NT2/D1 (cell line): Measurements from ENCODE around the gene GIT2.
A peak's percentile ranks its signal among the peaks of the same experiment; 100 is the strongest.
"Not testable (repeated sequence)": the region's sequence is repeated elsewhere in the genome, so short reads cannot be mapped to it uniquely, and the experiment has no call there.

Experiments
- DNase-seq: peaks from one replicate; pipeline ENCODE4 v3.0.0-alpha.2; 2011; ENCODE audit warnings: low read depth, low spot score
- H3K27me3 ChIP-seq: 2 replicates; pipeline ENCODE4 v1.6.0; 2011; ENCODE audit warnings: mild to moderate bottlenecking; ENCODE audit not compliant: insufficient read length, insufficient read depth
- H3K36me3 ChIP-seq: 2 replicates; pipeline ENCODE4 v1.6.1; 2011; ENCODE audit warnings: mild to moderate bottlenecking, low read length, mixed read lengths; ENCODE audit not compliant: insufficient read depth, insufficient read length
- H3K4me1 ChIP-seq: 2 replicates; pipeline ENCODE4 v1.5.1; 2011; ENCODE audit not compliant: insufficient read depth, insufficient read length
- H3K4me3 ChIP-seq: 2 replicates; pipeline ENCODE4 v1.5.1; 2011; ENCODE audit warnings: low read depth; ENCODE audit not compliant: insufficient read length
- H3K9ac ChIP-seq: 2 replicates; pipeline ENCODE4 v1.6.0; 2011; ENCODE audit warnings: low read depth; ENCODE audit not compliant: insufficient read length
- H3K9me3 ChIP-seq: 2 replicates; pipeline ENCODE4 v1.5.1; 2011; ENCODE audit warnings: mild to moderate bottlenecking, low read length; ENCODE audit not compliant: insufficient read depth
- SUZ12 ChIP-seq: IDR thresholded peaks from 2 replicates; pipeline ENCODE4 v1.6.1; 2011; ENCODE audit not compliant: insufficient read length, insufficient read depth; ENCODE audit errors: extremely low read depth
- YY1 ChIP-seq: IDR thresholded peaks from 2 replicates; pipeline ENCODE4 v1.6.1; 2011; ENCODE audit not compliant: insufficient read length, insufficient read depth
- ZNF274 ChIP-seq: IDR thresholded peaks from 2 replicates; pipeline ENCODE4 v1.6.1; 2011; ENCODE audit warnings: mild to moderate bottlenecking, low read depth, low read length

The GIT2 gene

DNA sequence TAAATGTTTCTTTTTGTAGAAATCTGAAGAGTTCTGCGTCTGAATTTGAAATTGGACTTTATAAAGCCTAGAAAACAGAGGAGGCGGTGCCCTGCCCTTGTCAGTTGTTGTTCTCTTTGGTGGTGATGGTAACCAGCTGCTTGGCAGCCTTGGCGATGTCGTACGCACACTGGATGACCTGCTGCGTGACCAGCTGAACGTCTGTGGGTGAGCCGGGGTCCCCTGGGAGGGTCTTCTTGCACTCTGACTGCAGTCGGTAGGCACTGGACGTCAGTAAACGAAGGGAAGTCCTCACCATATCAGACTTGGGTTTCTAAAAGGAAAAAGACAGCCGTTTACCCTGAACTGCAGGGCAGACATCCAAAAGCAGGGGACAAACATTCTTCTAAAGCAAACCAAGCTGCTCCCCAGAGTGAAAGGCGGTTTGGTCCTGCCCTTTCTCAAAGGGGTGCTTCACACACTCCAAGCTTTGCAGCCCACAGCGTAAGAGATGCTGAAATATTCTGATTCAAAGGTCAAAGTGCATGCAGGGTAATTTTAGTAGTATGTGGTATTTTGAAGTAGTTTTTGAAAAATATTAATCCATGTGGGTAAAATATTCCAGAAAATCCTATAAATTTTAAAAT, 63.2 kb downstream of the GIT2 start:
- Histone ChIP-seq H3K4me3 (no peak overlapping the region), H3K27me3 (no peaks in the 10 kb centered on the region)

GRCh38 chr12:109931143-109931542, 65.0 kb downstream of the GIT2 start:
- no peak for DNase-seq
- TF ChIP-seq ZNF274: no peak
- no peak for TF ChIP-seq YY1
- TF ChIP-seq SUZ12: no peak
- no peaks in the 10 kb centered on the region for H3K27me3 ChIP-seq
- H3K36me3 ChIP-seq: peaks cover 58% of the 10 kb centered on the region
- H3K4me3 ChIP-seq: no peak overlapping the region
- no peaks in the 10 kb centered on the region for H3K9me3 ChIP-seq
- no peak overlapping the region for H3K9ac ChIP-seq
- H3K4me1 ChIP-seq: peaks cover 5% of the 10 kb centered on the region

More for the DNA sequence above, 63.2 kb downstream of the GIT2 start:
- Histone ChIP-seq H3K9ac (no peak overlapping the region), H3K4me1 (peaks cover 5% of the 10 kb centered on the region), H3K36me3 (peaks cover 66% of the 10 kb centered on the region), H3K9me3 (no peaks in the 10 kb centered on the region)
- TF ChIP-seq YY1: no peak
- TF ChIP-seq SUZ12: no peak
- no peak for TF ChIP-seq ZNF274
- no peak for DNase-seq

DNA sequence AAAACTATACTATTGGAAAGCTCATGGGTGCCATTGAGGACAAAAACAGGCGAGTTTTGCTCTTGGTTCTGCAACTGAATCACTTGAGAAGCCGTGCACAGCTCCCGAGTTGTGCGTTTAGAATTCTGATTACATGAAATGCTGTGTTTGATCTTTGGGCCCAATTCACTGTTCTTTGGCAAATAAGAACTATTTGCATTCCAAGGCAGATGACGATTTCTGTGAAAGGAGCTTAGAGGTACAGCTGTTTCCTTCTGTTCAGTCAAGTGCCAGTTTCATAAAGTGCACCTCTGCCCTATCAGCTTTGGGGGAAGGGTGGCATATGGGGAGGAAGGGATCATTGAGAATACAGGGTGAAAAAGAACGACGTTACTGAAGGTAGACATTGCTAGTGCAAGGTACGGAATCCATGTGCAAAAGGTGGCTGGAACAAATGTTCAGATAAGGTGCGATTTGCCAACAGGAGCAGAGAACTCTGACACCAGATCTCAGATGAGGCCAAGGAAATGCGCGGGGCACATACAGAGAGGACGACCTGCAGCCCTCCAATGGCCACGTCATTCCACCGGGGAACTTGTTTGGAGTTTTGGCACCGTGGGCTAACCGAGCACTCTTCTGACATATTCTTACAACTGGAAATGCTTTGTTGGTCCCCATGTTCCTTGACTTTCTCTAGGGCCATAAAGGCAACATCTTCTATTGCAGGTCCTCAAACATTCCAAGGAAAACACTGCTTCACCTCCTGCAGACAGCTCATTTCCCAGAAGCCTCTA, 66.0 kb downstream of the GIT2 start:
- peaks cover 51% of the 10 kb centered on the region for H3K36me3 ChIP-seq
- H3K4me3 ChIP-seq: no peak overlapping the region
- peaks cover 7% of the 10 kb centered on the region for H3K4me1 ChIP-seq
- H3K9ac ChIP-seq: no peak overlapping the region
- H3K9me3 ChIP-seq: no peaks in the 10 kb centered on the region
- DNase-seq: no peak
- H3K27me3 ChIP-seq: no peaks in the 10 kb centered on the region
- TF ChIP-seq YY1 (no peak), SUZ12 (no peak), ZNF274 (no peak)

DNA sequence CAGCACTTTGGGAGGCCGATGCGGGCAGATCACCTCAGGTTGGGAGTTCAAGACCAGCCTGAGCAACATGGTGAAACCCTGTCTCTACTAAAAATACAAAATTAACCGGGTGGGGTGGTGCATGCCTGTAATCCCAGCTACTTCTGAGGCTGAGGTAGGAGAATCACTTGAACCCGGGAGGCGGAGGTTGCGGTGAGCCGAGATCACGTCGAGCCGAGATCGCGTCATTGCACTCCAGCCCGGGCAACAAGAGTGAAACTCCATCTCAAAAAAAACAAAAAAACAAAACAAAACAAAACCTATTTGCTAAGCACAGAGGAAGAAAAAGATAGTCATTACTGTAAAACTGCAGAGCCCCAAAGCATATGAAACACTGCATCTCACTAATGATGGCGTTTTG, 66.8 kb downstream of the GIT2 start:
- H3K4me1 ChIP-seq, H3K9ac ChIP-seq, H3K4me3 ChIP-seq, H3K27me3 ChIP-seq, H3K9me3 ChIP-seq, DNase-seq: not testable (repeated sequence)
- H3K36me3 ChIP-seq: peaks cover 49% of the 10 kb centered on the region

GRCh38 chr12:109928058-109928656, 68.0 kb downstream of the GIT2 start:
- TF ChIP-seq ZNF274: no peak
- peaks cover 14% of the 10 kb centered on the region for H3K4me1 ChIP-seq
- no peak overlapping the region for H3K4me3 ChIP-seq
- DNase-seq: no peak
- H3K9ac ChIP-seq: no peak overlapping the region
- H3K9me3 ChIP-seq: no peaks in the 10 kb centered on the region
- H3K36me3 ChIP-seq: peaks cover 40% of the 10 kb centered on the region
- no peaks in the 10 kb centered on the region for H3K27me3 ChIP-seq

- H3K27me3 ChIP-seq: no peaks in the 10 kb centered on the region
- H3K4me3 ChIP-seq: no peak overlapping the region
- H3K4me1 ChIP-seq: peaks cover 14% of the 10 kb centered on the region
- H3K9ac ChIP-seq: no peak overlapping the region
- peak; percentile 16 for DNase-seq
- no peak for TF ChIP-seq YY1
- TF ChIP-seq SUZ12: no peak
- no peak for TF ChIP-seq ZNF274
- peaks cover 35% of the 10 kb centered on the region for H3K36me3 ChIP-seq
- no peaks in the 10 kb centered on the region for H3K9me3 ChIP-seq
Observed at GRCh38 chr12:109927622-109928021, 68.5 kb downstream of the GIT2 start.

DNA sequence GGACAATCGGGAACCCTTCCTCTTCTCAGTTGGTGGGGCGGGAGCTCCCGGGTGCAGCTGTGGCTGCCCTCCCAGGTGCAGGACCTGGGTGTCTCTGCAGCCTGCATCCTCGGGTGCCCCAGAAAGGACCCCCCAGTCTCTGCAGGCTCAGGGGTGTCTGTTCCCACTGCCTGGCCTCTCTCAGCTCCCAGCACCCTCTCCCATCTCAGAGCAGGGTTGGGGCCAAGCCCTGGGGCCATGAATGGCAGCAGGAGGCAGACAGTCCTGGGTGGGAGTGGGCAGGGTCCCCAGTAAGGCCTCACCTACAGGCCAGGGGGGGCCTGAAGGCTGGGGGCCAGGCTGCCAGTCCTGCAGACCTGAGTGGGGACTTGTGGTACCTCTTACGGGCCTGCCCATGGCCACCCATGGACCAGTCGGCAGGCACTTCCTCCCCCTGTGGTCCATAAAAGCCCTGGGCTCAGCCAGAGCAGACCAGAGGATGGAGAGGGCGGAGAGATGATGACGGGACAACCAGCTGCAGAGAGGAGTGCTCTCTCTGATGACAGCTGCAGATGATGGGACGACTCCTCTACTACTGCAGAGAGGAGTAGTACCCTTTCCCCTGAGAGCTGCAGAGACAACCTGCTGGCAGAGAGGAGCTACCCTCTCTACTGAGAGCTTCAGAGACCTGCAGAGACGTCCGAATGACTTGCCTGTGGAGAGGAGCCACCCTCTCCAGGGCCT, 69.5 kb downstream of the GIT2 start:
- H3K4me1 ChIP-seq: peaks cover 14% of the 10 kb centered on the region
- TF ChIP-seq YY1: no peak
- TF ChIP-seq SUZ12: no peak
- TF ChIP-seq ZNF274: no peak
- H3K9me3 ChIP-seq: no peaks in the 10 kb centered on the region
- no peak overlapping the region for H3K4me3 ChIP-seq
- DNase-seq: no peak
- no peaks in the 10 kb centered on the region for H3K27me3 ChIP-seq
- H3K36me3 ChIP-seq: peaks cover 26% of the 10 kb centered on the region
- H3K9ac ChIP-seq: no peak overlapping the region
